Upper lobe of left lung (tissue), 4 donors: ENCODE data around the gene TVP23A.

Source experiments
- CTCF ChIP-seq, 6 experiments: fragments of 450-650 bp in 4 of 6; fragments of 200-600 bp in 2 of 6; sonication (generic) in 2 of 6; IDR thresholded peaks; one replicate each; pipeline ENCODE4 v1.5.1; 2016 to 2019; ENCODE audit warnings: antibody characterized with exemption in 6 of 6
- POLR2A ChIP-seq, 4 donors: fragments of 450-650 bp; IDR thresholded peaks; one replicate each; pipeline ENCODE4 v1.5.1; 2016 to 2017; ENCODE audit warnings: antibody characterized with exemption in 4 of 4, mild to moderate bottlenecking in 2 of 4
- POLR2AphosphoS5 ChIP-seq, 2 donors: sonication (generic); formaldehyde crosslinking; IDR thresholded peaks; one replicate each; pipeline ENCODE4 v1.5.1; 2017; ENCODE audit warnings: antibody characterized with exemption in 2 of 2

DNA sequence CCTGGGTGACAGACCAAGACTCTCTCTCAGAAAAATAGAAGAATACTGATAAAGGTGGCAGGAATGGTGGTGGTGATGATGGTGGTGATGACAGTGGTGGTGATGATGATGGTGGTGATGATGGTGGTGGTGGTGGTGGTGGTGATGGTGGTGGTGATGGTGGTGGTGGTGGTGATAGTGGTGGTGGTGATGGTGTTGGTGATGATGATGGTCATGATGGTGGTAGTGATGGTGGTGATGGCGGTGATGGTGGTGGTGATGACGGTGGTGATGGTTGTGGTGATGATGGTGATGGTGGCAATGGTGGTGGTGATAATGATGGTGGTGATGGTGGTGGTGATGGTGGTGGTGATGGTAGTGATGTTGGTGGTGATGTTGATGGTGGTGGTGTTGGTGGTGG, 40.4 kb upstream of the TVP23A start:
- TF ChIP-seq POLR2A (IDR thresholded peaks at IDR 0.05) (no peak), CTCF (IDR thresholded peaks at IDR 0.05) (no peak), POLR2AphosphoS5 (IDR thresholded peaks at IDR 0.05) (no peak)
